Stimulated activated CD8-positive, alpha-beta memory T cell treated with anti-CD3 and anti-CD28 coated beads, Interleukin-4, amount 100 ng/mL, for 24 hours (primary cell): ENCODE data around the gene RIMKLB.
"Not testable (repeated sequence)": the region's sequence is repeated elsewhere in the genome, so short reads cannot be mapped to it uniquely, and the experiment has no call there.

ENCODE experiments used
- DNase-seq: peaks from one replicate; pipeline ENCODE4 v3.0.0-alpha.2; 2020; ENCODE audit warnings: low read depth

RIMKLB gene

DNA sequence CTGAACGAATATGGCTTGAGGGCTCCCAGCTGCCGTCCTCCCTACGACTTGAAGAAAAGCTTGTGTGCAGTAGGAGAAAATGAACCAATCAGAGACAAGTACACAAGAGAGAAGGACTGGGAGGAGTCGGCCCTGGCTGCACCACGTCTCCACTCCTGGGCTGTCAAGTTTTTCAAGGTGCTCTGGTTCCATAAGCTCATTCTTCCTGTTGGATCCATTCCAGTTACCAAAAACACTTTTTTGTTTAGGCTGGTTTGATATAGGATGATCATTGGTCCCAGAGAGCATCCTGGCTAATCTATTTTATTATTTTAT, 121.8 kb downstream of the RIMKLB start:
- DNase-seq: no peak

- not testable (repeated sequence) for DNase-seq
Observed at GRCh38 chr12:8820676-8821407, 123.1 kb downstream of the RIMKLB start.

DNA sequence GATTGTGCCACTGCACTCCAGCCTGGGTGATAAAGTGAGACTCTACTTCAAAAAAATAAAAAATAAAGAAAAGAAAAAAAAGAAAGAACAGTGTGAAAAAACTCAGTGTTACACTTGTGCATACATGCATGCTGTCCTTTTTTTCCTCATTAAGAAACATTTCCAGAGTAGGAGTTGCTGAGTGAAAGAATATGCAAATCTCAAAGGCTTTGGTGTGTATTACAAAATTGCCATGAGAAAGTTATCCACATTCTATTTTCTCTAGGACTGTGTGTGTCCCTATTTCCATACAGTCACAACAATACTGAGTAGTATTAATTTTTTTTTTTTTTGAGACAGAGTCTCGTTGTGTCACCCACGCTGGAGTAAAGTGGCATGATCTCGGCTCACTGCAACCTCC, 123.8 kb downstream of the RIMKLB start:
- DNase-seq: no peak

GRCh38 chr12:8822298-8822697, 124.5 kb downstream of the RIMKLB start, which contains the start of gene A2ML1:
Gene A2ML1 (plus strand): TSS chr12:8822621. CDS start chr12:8822652, 31 bp downstream.
- no peak for DNase-seq

- no peak for DNase-seq
Observed at GRCh38 chr12:8823565-8824300, 125.9 kb downstream of the RIMKLB start.

GRCh38 chr12:8827551-8828256, 129.9 kb downstream of the RIMKLB start:
- DNase-seq: no peak

- DNase-seq: no peak
Observed at GRCh38 chr12:8828257-8829124, 130.7 kb downstream of the RIMKLB start.

DNA sequence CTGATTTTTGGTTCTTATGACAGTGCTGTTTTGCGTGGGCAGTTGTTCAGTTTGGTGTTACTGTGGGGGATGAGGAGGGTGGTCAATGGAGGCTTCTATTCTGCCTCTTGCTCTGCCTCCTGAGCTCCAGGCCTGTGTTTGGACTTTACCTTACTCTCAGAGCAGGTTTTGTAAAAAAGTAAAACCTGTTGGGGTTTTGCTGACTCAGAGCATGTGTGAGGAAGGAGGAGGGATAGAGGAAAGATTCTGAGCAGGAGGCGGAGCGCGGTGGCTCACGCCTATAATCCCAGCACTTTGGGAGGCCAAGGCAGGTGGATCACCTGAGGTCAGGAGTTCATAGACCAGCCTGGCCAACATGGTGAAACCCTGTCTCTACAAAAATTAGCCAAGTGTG, 131.3 kb downstream of the RIMKLB start:
- no peak for DNase-seq

- DNase-seq: no peak
Observed at GRCh38 chr12:8829621-8830020, 131.8 kb downstream of the RIMKLB start.

- DNase-seq: no peak
Observed at GRCh38 chr12:8831116-8831515, 133.3 kb downstream of the RIMKLB start.

- no peak for DNase-seq
Observed at GRCh38 chr12:8832500-8832899, 134.7 kb downstream of the RIMKLB start.
